Stimulated activated CD4-positive, alpha-beta T cell treated with anti-CD3 and anti-CD28 coated beads, Interleukin-12 subunit alpha, Interleukin-12 subunit beta, amount 100 ng/mL, for 24 hours (primary cell): ENCODE measurements around the gene MFSD2A.
"Not testable (repeated sequence)": the region's sequence is repeated elsewhere in the genome, so short reads cannot be mapped to it uniquely, and the experiment has no call there.

ENCODE experiments used
- DNase-seq, 2 experiments: peaks; one replicate each; pipeline ENCODE4 v3.0.0-alpha.2; 2020; ENCODE audit warnings: low read depth in 2 of 2

Gene MFSD2A

DNA sequence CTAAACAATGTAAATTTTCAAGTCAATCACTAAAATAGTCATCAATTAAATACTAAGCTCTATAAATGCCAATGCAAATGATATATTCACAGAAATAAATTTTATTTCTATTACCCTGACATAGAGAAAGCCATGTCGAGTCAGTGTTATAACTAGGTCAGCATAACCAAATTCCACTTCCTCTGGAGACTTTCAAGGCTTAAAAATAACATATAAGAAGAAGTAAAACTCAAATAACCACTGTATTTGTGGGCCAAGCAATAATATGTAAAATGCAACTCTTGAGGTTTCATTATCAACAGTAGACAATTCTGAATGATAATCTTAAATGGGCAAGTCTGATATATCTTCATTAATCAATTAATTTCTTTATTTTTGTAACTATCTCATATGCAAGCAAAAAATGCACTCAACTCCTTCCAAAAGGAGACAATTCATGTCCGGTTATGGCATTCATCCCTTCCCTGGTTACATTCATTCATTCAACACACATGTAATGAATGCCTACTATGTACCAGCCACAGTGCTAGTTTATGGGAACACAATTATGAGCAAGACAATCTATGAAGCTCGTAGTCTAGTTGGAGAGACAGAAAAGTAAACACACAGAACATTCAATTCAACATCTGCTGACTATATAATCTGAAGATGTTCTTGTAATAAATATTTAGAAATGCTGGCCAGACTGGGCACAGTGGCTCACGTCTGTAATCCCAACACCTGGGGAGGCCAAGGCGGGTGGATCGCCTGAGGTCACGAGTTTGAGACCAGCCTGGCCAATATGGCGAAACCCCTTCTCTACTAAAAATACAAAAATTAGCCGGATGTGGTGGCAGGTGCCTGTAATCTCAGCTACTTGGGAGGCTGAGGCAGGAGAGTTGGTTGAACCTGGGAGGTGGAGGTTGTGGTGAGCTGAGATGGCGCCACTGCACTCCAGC lies 48.5 kb downstream of the MFSD2A start:
- DNase-seq, result no peak

DNA sequence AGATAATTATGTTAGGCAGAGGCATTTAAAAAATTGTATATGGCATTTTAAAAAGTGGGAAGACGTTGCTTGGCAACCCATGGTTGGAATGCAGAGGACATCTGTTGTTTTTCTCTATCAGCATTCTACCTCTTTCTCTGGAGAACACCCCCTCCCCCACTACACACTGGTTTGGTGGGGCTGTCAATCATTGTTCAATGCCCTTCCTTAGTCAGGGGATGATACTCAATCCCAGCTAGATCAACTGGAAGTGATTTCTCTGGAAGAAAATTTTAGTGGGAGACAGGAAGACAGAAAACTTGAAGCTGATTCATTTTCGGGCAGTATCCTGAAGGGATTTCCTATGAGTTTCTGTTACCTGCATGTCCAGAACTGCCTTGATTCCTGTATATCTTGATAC lies 49.9 kb downstream of the MFSD2A start:
- no peak for DNase-seq

GRCh38 chr1:40007481-40008034 lies 52.6 kb downstream of the MFSD2A start:
- not testable (repeated sequence) for DNase-seq

- no peak for DNase-seq
These were observed 56.3 kb downstream of the MFSD2A start for GRCh38 chr1:40011198-40011597.

- DNase-seq, result no peak
These were observed 59.3 kb downstream of the MFSD2A start for GRCh38 chr1:40014253-40014706.

DNA sequence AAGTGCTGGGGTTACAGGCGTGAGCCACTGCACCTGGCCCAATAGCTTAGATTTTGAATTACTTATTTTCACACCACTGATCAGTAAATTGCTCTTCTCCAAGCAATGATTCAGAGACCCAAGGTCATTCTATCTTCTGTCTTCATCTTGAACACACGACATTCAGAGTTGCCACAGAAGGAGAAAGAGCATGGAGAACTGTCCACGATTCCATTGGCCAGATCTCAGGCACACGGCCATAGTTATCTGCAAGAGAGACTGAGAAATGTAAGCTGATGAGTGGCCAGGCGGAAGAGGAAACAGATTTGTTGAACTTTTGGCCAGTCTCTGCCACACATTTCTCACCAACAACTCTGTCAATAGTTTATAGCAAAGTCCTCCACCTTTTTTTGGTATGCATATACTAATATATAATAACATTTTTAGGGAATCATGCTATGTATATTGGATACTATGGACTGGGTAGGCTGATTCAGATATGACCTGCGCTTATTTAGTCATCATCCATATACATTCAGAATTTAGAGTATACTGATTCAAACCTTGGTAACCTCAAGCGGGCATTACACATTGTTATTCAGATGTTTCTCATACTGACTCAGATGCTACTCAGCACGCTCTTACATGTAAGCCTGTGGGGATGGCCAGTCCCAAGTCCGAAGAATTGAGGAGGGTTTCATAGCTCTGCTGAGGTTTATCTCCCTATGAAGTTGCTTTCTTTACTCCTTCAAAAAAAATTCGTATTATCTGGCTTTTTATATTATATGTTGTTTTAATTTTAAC lies 60.1 kb downstream of the MFSD2A start:
- no peak for DNase-seq

DNA sequence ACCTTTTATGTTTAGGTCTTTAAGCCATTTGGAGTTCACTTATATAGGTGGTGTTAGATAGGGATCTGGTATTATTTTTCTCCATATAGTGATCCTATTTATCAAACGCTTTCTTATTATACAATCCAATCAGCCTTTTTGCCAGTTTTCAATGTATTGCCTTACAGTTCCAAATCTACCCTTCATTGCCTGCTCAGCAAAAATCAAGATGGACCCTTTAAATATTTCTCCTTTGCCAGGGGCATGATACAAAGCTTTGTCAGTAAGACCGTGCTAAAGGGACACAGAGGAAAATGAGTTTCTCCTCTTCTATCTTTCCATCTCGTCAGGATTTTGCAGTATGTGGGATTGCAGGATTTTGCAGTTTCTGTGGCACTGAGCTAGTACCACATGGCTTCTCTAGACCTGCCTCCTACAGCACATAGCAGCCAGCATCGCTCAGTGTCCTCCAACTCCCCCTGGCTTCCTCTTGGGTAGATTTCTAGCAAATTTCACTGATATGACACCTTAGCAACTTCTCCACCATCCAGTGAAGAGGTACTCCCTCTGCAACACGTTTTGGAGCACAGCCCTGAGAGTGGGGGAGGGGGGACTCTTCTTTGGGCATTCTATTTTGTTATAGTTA lies 63.1 kb downstream of the MFSD2A start:
- DNase-seq, result no peak
